Ectodermal cell (in vitro differentiated cells): ENCODE data around the gene NAPB.

Experiments
- H3K27ac ChIP-seq: 2 replicates; pipeline ENCODE4 v1.7.0; 2013; ENCODE audit warnings: mild to moderate bottlenecking, low read depth, low read length; ENCODE audit not compliant: insufficient read depth, poor library complexity, severe bottlenecking
- H3K27me3 ChIP-seq: 2 replicates; pipeline ENCODE4 v1.7.0; 2013; ENCODE audit warnings: mild to moderate bottlenecking, low read length; ENCODE audit not compliant: insufficient read depth, control insufficient read depth, poor library complexity, severe bottlenecking
- H3K36me3 ChIP-seq: one replicate; pipeline ENCODE4 v1.7.0; 2013; ENCODE audit warnings: low read length; ENCODE audit not compliant: control insufficient read depth, insufficient read depth
- H3K4me1 ChIP-seq: one replicate; pipeline ENCODE4 v1.7.0; 2013; ENCODE audit warnings: low read length; ENCODE audit not compliant: control insufficient read depth, insufficient read depth
- H3K4me3 ChIP-seq: 2 replicates; pipeline ENCODE4 v1.7.0; 2013; ENCODE audit warnings: low read depth, low read length, control low read depth; ENCODE audit not compliant: insufficient read depth
- H3K9me3 ChIP-seq: 2 replicates; pipeline ENCODE4 v1.7.0; 2013; ENCODE audit warnings: mild to moderate bottlenecking, low read length, moderate library complexity; ENCODE audit not compliant: control insufficient read depth
- WGBS, 2 experiments: methylation state at CpG; one replicate each; pipeline ENCODE4 v1.1.7; 2013; ENCODE audit warnings: missing lambda C conversion rate in 2 of 2; 5-methylcytosine and 5-hydroxymethylcytosine counted together

Gene NAPB

DNA sequence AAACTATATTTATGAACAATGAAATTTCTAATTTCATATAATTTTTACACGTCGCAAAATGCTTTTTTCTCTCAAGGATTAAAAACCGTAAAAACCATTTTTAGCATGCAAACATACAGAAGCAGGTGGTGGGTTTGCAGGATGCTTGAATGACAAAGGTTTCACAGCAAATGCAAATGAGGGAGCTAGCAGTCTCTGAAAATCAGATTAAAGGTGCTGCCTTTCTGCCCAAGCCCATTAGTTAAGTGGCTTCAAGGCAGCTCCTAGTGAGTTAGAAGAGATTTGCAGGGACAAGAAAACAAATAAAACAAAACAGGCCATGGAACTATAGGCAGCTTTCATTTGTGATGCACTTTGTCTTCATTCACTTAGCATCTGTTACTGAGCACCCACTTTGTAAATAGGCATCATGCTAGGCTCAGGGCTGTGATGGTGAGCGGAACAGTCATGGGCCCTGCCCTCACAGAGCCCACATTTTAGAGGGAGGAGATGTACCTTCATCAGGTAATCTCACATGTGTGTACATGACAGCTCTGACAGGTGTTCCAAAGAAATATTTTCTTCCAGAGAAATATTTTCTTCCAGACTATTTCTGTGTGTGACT is 29.5 kb downstream of the NAPB start:
- WGBS, 2 experiments: 65 to 69% methylated on average over 1 to 4 of the region's 4 CpGs
- peaks cover 12% of the 10 kb centered on the region for H3K36me3 ChIP-seq

GRCh38 chr20:23390091-23390774 is 31.1 kb downstream of the NAPB start:
- Histone ChIP-seq H3K9me3 (no peaks in the 10 kb centered on the region), H3K27ac (no peak overlapping the region), H3K27me3 (no peaks in the 10 kb centered on the region), H3K4me1 (no peaks in the 10 kb centered on the region), H3K4me3 (no peak overlapping the region), H3K36me3 (peaks cover 12% of the 10 kb centered on the region)
- WGBS, 2 experiments: 91 to 100% methylated on average over 1 of the region's 1 CpG

More for the DNA sequence above, 29.5 kb downstream of the NAPB start:
- no peak overlapping the region for H3K4me3 ChIP-seq
- no peaks in the 10 kb centered on the region for H3K4me1 ChIP-seq
- H3K9me3 ChIP-seq: no peaks in the 10 kb centered on the region
- H3K27me3 ChIP-seq: no peaks in the 10 kb centered on the region
- no peak overlapping the region for H3K27ac ChIP-seq

GRCh38 chr20:23387118-23387443 is 34.2 kb downstream of the NAPB start:
- Histone ChIP-seq H3K4me3 (no peak overlapping the region), H3K27ac (no peak overlapping the region), H3K4me1 (no peaks in the 10 kb centered on the region), H3K9me3 (no peaks in the 10 kb centered on the region), H3K27me3 (no peaks in the 10 kb centered on the region), H3K36me3 (peaks cover 8% of the 10 kb centered on the region)
- WGBS, 2 experiments: 92 to 98% methylated on average over 2 to 3 of the region's 3 CpGs

GRCh38 chr20:23386304-23387117 is 34.8 kb downstream of the NAPB start:
- Histone ChIP-seq H3K4me3 (no peak overlapping the region), H3K27ac (no peak overlapping the region), H3K27me3 (no peaks in the 10 kb centered on the region), H3K36me3 (peaks cover 8% of the 10 kb centered on the region), H3K4me1 (no peaks in the 10 kb centered on the region), H3K9me3 (no peaks in the 10 kb centered on the region)
- 93 to 94% methylated on average over 6 of the region's 6 CpGs for WGBS, 2 experiments

- no peak overlapping the region for H3K4me3 ChIP-seq
- no peaks in the 10 kb centered on the region for H3K27me3 ChIP-seq
- no peaks in the 10 kb centered on the region for H3K9me3 ChIP-seq
- no peak overlapping the region for H3K27ac ChIP-seq
- H3K36me3 ChIP-seq: peaks cover 7% of the 10 kb centered on the region
- no peaks in the 10 kb centered on the region for H3K4me1 ChIP-seq
These were observed 39.4 kb downstream of the NAPB start for GRCh38 chr20:23381876-23382275.

DNA sequence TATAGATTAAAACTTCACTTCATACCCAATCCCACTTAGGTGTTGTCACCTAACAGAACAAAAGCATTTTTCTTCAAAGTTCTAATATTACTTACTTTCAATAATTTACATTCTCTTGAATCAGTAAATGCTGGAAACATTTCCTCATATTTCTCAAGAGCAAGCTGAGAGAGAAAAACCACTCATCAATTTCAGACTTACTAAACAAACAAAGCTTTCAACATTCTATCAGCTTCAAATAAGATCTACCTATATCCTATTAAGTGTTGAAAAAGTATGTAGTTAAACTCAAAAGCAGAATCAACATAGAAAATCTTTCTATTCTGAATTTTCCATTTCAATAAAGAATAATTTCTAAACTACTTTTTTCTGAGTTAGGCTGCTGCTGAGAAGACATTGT is 41.5 kb downstream of the NAPB start:
- Histone ChIP-seq H3K4me1 (no peaks in the 10 kb centered on the region), H3K27ac (no peak overlapping the region), H3K4me3 (no peak overlapping the region), H3K27me3 (no peaks in the 10 kb centered on the region), H3K9me3 (no peaks in the 10 kb centered on the region), H3K36me3 (peaks cover 13% of the 10 kb centered on the region)

DNA sequence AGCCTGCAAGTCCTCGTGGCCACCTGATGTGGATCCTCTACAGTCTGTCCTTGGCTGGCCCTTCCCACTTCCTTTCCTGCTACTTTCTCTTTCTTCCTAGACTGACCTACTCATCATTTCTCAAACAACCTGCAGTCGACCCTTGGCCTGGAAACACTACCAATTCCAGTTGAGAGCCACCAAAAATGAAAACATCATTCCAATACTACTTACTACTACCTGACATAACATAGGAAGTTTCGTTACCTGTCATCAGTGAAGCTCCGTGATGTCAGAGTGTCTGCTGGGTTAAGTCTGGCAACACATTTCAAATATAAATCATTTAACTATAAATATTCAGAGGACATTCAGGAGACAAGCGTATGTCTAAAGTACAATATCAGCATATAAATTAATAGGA is 45.5 kb downstream of the NAPB start:
- Histone ChIP-seq H3K4me3 (no peak overlapping the region), H3K27ac (no peak overlapping the region), H3K4me1 (no peaks in the 10 kb centered on the region), H3K9me3 (no peaks in the 10 kb centered on the region), H3K27me3 (no peaks in the 10 kb centered on the region), H3K36me3 (peaks cover 22% of the 10 kb centered on the region)
- WGBS, 2 experiments: 86 to 91% methylated on average over 4 of the region's 5 CpGs

- Histone ChIP-seq H3K4me1 (no peaks in the 10 kb centered on the region), H3K27ac (no peak overlapping the region), H3K9me3 (no peaks in the 10 kb centered on the region), H3K4me3 (no peak overlapping the region), H3K27me3 (no peaks in the 10 kb centered on the region), H3K36me3 (peaks cover 36% of the 10 kb centered on the region)
- 80 to 85% methylated on average over 5 of the region's 5 CpGs for WGBS, 2 experiments
These were observed 46.8 kb downstream of the NAPB start for GRCh38 chr20:23374441-23374840.

- Histone ChIP-seq H3K4me3 (no peak overlapping the region), H3K36me3 (peaks cover 40% of the 10 kb centered on the region), H3K27me3 (no peaks in the 10 kb centered on the region), H3K9me3 (no peaks in the 10 kb centered on the region), H3K27ac (no peak overlapping the region), H3K4me1 (no peaks in the 10 kb centered on the region)
- WGBS, 2 experiments: 86 to 96% methylated on average over 3 to 4 of the region's 4 CpGs
These were observed 49.8 kb downstream of the NAPB start for GRCh38 chr20:23371496-23371895.

DNA sequence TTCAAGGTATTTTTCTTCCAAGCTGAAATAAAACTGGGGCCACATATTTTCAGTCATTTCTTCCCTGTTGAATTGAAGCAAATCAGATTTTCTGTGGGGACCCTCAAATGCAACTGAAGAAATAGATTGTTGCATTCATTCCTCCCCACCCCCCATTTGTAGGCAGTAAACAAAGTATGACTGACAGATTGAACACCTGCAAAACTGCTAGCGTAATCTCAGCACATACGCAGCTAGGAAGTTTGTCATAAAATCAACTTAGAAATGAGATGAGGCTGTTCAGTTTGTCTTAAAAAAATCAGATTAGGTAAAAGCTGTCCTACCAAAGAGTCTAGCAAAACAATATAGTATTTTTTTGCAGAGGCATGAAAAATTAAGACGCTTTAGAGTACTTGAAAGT is 50.4 kb downstream of the NAPB start:
- H3K4me1 ChIP-seq: no peaks in the 10 kb centered on the region
- no peaks in the 10 kb centered on the region for H3K27me3 ChIP-seq
- H3K4me3 ChIP-seq: no peak overlapping the region
- no peaks in the 10 kb centered on the region for H3K9me3 ChIP-seq
- H3K27ac ChIP-seq: no peak overlapping the region
- 91 to 98% methylated on average over 3 of the region's 3 CpGs for WGBS, 2 experiments
- H3K36me3 ChIP-seq: peaks cover 37% of the 10 kb centered on the region
